PFSK-1 (cell line): Measurements from ENCODE around the gene ABCC4.

ENCODE experiments used
- FOXP2 ChIP-seq: optimal IDR thresholded peaks from 2 replicates; pipeline ENCODE3; 2011; ENCODE audit warnings: borderline replicate concordance, control low read depth, inconsistent platforms; ENCODE audit not compliant: insufficient read depth; ENCODE audit errors: extremely low read length, extremely low read depth
- POLR2AphosphoS5 ChIP-seq: IDR thresholded peaks from 2 replicates; pipeline ENCODE4 v1.6.1; 2012; ENCODE audit warnings: low read depth, mild to moderate bottlenecking, control low read depth, low read length, moderate library complexity
- SIN3A ChIP-seq: IDR thresholded peaks from 2 replicates; pipeline ENCODE4 v1.6.1; 2012; ENCODE audit warnings: mild to moderate bottlenecking, low read length, moderate library complexity, borderline replicate concordance; ENCODE audit not compliant: insufficient read depth
- TAF1 ChIP-seq: IDR thresholded peaks from 2 replicates; pipeline ENCODE4 v1.6.1; 2012; ENCODE audit warnings: low read length, control low read depth, borderline replicate concordance; ENCODE audit not compliant: insufficient read depth
- TF ChIP-seq, protein P1 (sequence below), 2 experiments: IDR thresholded peaks; 2 replicates each; pipeline versions ENCODE4 v1.6.1 to v1.8.0; 2011 to 2012; ENCODE audit warnings: low read depth in 2 of 2, low read length in 2 of 2, control low read depth in 1 of 2, inconsistent platforms in 1 of 2, mild to moderate bottlenecking in 1 of 2, moderate library complexity in 1 of 2; ENCODE audit not compliant: insufficient read depth in 1 of 2

Gene ABCC4

DNA sequence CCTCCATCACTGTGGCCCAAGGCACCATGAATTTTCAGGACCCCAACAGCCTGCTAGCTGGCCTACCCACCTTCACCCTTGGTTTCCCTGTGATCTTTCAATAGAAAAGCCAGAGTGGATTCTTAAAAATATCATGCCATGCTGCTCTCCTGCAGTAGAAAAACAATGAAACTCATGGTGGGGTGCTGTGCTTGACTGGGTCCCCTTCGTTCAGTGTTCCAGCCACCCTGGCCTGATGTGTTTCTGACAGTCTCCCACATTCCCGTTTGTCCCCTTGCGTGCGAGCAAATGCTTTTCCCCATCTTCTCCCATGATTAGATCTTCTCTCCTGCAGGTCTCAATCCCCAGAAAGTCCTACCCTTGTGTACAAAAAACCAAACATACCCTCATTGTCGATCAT lies 43.2 kb downstream of the ABCC4 start:
- TF ChIP-seq, protein P1, sequence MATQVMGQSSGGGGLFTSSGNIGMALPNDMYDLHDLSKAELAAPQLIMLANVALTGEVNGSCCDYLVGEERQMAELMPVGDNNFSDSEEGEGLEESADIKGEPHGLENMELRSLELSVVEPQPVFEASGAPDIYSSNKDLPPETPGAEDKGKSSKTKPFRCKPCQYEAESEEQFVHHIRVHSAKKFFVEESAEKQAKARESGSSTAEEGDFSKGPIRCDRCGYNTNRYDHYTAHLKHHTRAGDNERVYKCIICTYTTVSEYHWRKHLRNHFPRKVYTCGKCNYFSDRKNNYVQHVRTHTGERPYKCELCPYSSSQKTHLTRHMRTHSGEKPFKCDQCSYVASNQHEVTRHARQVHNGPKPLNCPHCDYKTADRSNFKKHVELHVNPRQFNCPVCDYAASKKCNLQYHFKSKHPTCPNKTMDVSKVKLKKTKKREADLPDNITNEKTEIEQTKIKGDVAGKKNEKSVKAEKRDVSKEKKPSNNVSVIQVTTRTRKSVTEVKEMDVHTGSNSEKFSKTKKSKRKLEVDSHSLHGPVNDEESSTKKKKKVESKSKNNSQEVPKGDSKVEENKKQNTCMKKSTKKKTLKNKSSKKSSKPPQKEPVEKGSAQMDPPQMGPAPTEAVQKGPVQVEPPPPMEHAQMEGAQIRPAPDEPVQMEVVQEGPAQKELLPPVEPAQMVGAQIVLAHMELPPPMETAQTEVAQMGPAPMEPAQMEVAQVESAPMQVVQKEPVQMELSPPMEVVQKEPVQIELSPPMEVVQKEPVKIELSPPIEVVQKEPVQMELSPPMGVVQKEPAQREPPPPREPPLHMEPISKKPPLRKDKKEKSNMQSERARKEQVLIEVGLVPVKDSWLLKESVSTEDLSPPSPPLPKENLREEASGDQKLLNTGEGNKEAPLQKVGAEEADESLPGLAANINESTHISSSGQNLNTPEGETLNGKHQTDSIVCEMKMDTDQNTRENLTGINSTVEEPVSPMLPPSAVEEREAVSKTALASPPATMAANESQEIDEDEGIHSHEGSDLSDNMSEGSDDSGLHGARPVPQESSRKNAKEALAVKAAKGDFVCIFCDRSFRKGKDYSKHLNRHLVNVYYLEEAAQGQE (IDR thresholded peaks at IDR 0.05; ENCODE audit: insufficient read depth in 1 of 2, low read depth in 2 of 2, low read length in 2 of 2) = no peak
- no peak for TF ChIP-seq FOXP2

GRCh38 chr13:95256091-95256490 lies 45.2 kb downstream of the ABCC4 start:
- TF ChIP-seq TAF1 = no peak

GRCh38 chr13:95255072-95255732 lies 46.0 kb downstream of the ABCC4 start:
- TF ChIP-seq FOXP2 (no peak), SIN3A (no peak)
- TF ChIP-seq, protein P1 (IDR thresholded peaks at IDR 0.05; ENCODE audit: insufficient read depth in 1 of 2, low read depth in 2 of 2, low read length in 2 of 2) = no peak

GRCh38 chr13:95254339-95254738 lies 46.9 kb downstream of the ABCC4 start:
- no peak for TF ChIP-seq TAF1
- TF ChIP-seq POLR2AphosphoS5 = no peak
- TF ChIP-seq, protein P1 (IDR thresholded peaks at IDR 0.05; ENCODE audit: insufficient read depth in 1 of 2, low read depth in 2 of 2, low read length in 2 of 2) = no peak
- TF ChIP-seq SIN3A = no peak
- TF ChIP-seq FOXP2 = no peak

GRCh38 chr13:95253033-95253432 lies 48.2 kb downstream of the ABCC4 start:
- TF ChIP-seq TAF1 (no peak), FOXP2 (no peak), SIN3A (no peak), POLR2AphosphoS5 (no peak)
- TF ChIP-seq, protein P1 (IDR thresholded peaks at IDR 0.05; ENCODE audit: insufficient read depth in 1 of 2, low read depth in 2 of 2, low read length in 2 of 2) = no peak
